Measurements from ENCODE around the gene SNTG2. TPM values are rescaled to one million over a fixed set of nuclear protein-coding genes. Genes with fewer than 3 reads are reported as not detected.

The SNTG2 gene
- total RNA-seq, 1 donor from 2014 or later, result not detected

GRCh38 chr2:932320-933115 lies 18.1 kb upstream of the SNTG2 start:
- intact Hi-C loops (cut with micrococcal nuclease), result no loop called here
- no peak overlapping the region for H3K4me3 Mint-ChIP-seq (ENCODE audit: low read depth)
- no peaks in the 10 kb centered on the region for H3K4me1 Mint-ChIP-seq (ENCODE audit: low read depth)
- H3K27ac Mint-ChIP-seq, result no peak overlapping the region
- no peak for DNase-seq (ENCODE audit: low spot score)
- no peaks in the 10 kb centered on the region for H3K36me3 Mint-ChIP-seq (ENCODE audit: low read depth)
- H3K27me3 Mint-ChIP-seq (ENCODE audit: low read depth), result no peaks in the 10 kb centered on the region
- H3K9me3 Mint-ChIP-seq, result no peaks in the 10 kb centered on the region

DNA sequence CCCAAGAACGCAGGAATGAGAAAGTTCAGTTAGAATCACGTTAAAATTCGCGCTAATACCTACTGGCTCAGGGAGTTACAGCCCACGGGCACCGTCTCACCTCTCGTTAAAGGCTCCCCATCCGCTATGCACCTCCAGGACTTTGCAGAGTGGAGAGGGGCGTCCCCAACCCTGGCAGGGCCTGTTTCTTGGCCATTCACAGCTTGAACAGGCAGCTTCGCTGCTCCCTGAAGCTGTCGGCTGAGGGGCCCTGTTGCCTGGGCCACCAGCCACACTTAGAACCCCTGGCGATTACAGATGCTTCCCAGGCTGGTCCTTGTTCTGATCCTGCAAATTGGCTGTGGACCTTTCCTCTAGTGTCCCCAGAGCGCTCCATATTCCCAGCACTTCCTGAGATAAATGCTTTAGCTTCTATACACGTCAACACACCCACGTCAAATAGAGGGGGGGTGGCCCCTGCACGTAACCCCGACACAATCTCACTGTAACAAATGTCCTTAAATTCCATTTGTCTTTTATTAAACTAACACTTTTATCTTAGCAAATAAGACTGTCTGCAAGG lies 16.8 kb upstream of the SNTG2 start:
- intact Hi-C loops (cut with micrococcal nuclease), result no loop called here
- no peak overlapping the region for H3K4me3 Mint-ChIP-seq (ENCODE audit: low read depth)

DNA sequence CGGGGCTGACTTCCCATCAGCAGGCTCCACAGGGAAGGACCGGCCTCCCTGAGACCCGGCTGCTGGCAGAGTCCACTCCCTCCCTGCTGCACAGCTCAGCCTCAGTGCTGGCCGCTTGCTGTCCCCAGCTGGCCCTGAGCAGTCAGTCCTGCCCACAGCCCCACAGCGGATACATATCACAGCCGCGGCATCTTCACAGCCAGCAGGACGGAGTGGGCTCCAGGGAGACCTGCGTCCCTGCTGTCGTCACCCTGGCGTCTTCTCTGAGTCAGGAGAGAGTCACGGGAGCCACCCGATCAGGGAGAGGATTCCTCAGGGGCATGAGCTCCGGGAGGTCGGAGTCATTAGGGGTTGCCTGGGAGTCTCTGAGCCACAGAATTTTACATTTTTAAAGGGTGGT lies 13.1 kb upstream of the SNTG2 start:
- no peak for DNase-seq (ENCODE audit: low spot score)
- no peaks in the 10 kb centered on the region for H3K9me3 Mint-ChIP-seq
- H3K27me3 Mint-ChIP-seq (ENCODE audit: low read depth), result no peaks in the 10 kb centered on the region
- intact Hi-C loops (cut with micrococcal nuclease), result no loop called here
- no peak overlapping the region for H3K4me3 Mint-ChIP-seq (ENCODE audit: low read depth)
- no peak overlapping the region for H3K27ac Mint-ChIP-seq
- no peaks in the 10 kb centered on the region for H3K4me1 Mint-ChIP-seq (ENCODE audit: low read depth)
- no peaks in the 10 kb centered on the region for H3K36me3 Mint-ChIP-seq (ENCODE audit: low read depth)

More for the DNA sequence above, 16.8 kb upstream of the SNTG2 start:
- no peaks in the 10 kb centered on the region for H3K4me1 Mint-ChIP-seq (ENCODE audit: low read depth)
- no peak for DNase-seq (ENCODE audit: low spot score)
- no peaks in the 10 kb centered on the region for H3K27me3 Mint-ChIP-seq (ENCODE audit: low read depth)
- no peaks in the 10 kb centered on the region for H3K9me3 Mint-ChIP-seq
- H3K36me3 Mint-ChIP-seq (ENCODE audit: low read depth), result no peaks in the 10 kb centered on the region
- no peak overlapping the region for H3K27ac Mint-ChIP-seq

GRCh38 chr2:938181-939005 lies 12.3 kb upstream of the SNTG2 start:
- no peaks in the 10 kb centered on the region for H3K27me3 Mint-ChIP-seq (ENCODE audit: low read depth)
- H3K27ac Mint-ChIP-seq, result no peak overlapping the region
- no peaks in the 10 kb centered on the region for H3K36me3 Mint-ChIP-seq (ENCODE audit: low read depth)
- no peak for DNase-seq (ENCODE audit: low spot score)
- intact Hi-C loops (cut with micrococcal nuclease), result no loop called here
- H3K4me3 Mint-ChIP-seq (ENCODE audit: low read depth), result no peak overlapping the region
- H3K4me1 Mint-ChIP-seq (ENCODE audit: low read depth), result no peaks in the 10 kb centered on the region
- H3K9me3 Mint-ChIP-seq, result no peaks in the 10 kb centered on the region

DNA sequence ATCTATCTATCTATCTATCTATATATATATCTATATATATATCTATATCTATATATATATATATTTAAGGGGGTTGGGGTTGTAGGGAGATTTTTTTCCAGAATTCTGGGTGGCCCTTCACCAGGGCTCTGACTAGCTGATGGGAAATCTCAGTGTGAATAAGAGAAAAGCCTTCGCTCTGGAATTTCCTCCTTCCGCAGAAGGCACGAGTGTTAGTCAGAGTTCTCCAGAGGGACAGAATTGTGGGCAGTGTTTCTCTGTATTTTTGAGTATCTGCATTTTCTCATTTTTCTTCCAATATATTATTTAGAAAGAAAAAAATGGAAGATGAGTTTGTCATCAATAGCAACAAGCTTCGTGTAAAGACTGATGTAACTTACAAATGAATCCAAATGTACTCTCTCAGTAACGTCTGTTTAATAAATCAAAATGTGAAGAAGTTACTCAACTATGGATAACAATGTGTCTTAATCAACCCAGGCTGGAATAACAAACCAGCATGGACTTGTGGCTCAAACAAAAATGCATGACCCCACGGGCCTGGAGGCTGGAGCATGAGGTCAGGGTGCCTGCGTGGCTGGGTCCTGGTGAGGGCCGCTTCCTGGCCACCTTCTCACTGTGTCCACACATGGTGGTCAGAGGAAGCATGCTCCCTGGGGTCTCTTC lies 10.6 kb upstream of the SNTG2 start:
- H3K4me3 Mint-ChIP-seq (ENCODE audit: low read depth), result no peak overlapping the region
- H3K36me3 Mint-ChIP-seq (ENCODE audit: low read depth), result no peaks in the 10 kb centered on the region
- no peak overlapping the region for H3K27ac Mint-ChIP-seq
- DNase-seq (ENCODE audit: low spot score), result no peak
- no peaks in the 10 kb centered on the region for H3K4me1 Mint-ChIP-seq (ENCODE audit: low read depth)
- intact Hi-C loops (cut with micrococcal nuclease), result loop anchor here (10.0 kb wide), 1 partner anchor 605 kb away; no protein-coding TSS in a partner anchor
- H3K9me3 Mint-ChIP-seq, result peaks cover 4% of the 10 kb centered on the region
- H3K27me3 Mint-ChIP-seq (ENCODE audit: low read depth), result peaks cover 2% of the 10 kb centered on the region

- no peak overlapping the region for H3K27ac Mint-ChIP-seq
- peaks cover 4% of the 10 kb centered on the region for H3K9me3 Mint-ChIP-seq
- H3K36me3 Mint-ChIP-seq (ENCODE audit: low read depth), result no peaks in the 10 kb centered on the region
- peaks cover 4% of the 10 kb centered on the region for H3K27me3 Mint-ChIP-seq (ENCODE audit: low read depth)
- no peak overlapping the region for H3K4me3 Mint-ChIP-seq (ENCODE audit: low read depth)
- peaks cover 10% of the 10 kb centered on the region for H3K4me1 Mint-ChIP-seq (ENCODE audit: low read depth)
- no peak for DNase-seq (ENCODE audit: low spot score)
- intact Hi-C loops (cut with micrococcal nuclease), result loop anchor here (10.0 kb wide), 1 partner anchor 603 kb away; no protein-coding TSS in a partner anchor
Measured at GRCh38 chr2:941871-942270, 8.8 kb upstream of the SNTG2 start.

DNA sequence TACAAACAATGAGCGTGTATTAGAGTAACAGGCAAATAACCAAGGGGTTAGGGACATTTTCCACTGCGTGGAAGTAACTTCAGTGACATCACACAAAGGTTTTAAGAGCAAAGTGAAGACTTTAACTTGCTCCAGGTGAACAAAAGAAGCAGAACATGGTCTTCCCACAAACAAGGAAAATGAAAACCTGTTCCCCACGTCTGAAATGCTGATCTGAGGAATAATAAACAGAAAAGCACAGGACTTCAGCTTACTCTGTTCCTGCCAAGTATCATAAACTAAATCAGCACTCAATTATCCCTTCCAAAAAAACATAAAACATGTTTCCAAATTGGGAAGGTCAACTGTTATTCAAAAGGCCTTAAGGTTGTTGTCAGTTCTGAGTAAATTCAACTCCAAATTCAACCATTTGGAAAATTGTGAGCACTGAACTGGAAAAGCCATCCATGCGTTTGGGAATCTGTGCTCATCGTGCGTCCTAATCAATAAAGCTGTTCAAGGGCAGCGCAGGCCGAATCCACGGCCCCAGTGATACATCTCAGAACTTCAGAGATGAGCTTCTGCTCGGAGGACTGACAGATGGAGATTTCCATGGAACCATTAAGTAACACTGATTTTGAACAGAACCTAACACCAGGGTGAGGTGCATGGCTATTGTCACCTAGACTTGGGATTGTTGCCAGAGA lies 7.7 kb upstream of the SNTG2 start:
- no peak for DNase-seq (ENCODE audit: low spot score)
- intact Hi-C loops (cut with micrococcal nuclease), result loop anchor here (10.0 kb wide), 1 partner anchor 602 kb away; no protein-coding TSS in a partner anchor
- Mint-ChIP-seq H3K4me3 (ENCODE audit: low read depth) (no peak overlapping the region), H3K27me3 (ENCODE audit: low read depth) (peaks cover 7% of the 10 kb centered on the region), H3K4me1 (ENCODE audit: low read depth) (peaks cover 10% of the 10 kb centered on the region), H3K9me3 (peaks cover 4% of the 10 kb centered on the region), H3K36me3 (ENCODE audit: low read depth) (no peaks in the 10 kb centered on the region), H3K27ac (no peak overlapping the region)

DNA sequence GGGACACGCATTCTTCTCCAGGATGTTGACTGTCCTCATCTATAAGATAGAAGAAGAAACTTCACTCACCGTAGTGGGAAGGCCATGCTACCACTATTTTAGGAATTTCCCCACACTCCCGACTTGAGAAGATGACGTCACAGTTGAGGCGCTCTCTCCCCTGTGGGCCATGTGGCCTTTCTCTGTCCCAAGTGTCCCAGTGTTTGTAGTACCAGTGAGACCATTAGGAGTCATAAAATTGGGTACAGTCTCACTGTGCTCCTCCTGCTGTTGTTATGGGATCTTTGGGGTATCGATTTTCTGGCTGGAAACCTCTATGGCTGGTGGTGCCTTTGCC lies 7.2 kb upstream of the SNTG2 start:
- Mint-ChIP-seq H3K27me3 (ENCODE audit: low read depth) (peaks cover 7% of the 10 kb centered on the region), H3K27ac (no peak overlapping the region), H3K9me3 (peaks cover 4% of the 10 kb centered on the region), H3K4me3 (ENCODE audit: low read depth) (no peak overlapping the region), H3K36me3 (ENCODE audit: low read depth) (no peaks in the 10 kb centered on the region), H3K4me1 (ENCODE audit: low read depth) (peaks cover 10% of the 10 kb centered on the region)
- no peak for DNase-seq (ENCODE audit: low spot score)
- intact Hi-C loops (cut with micrococcal nuclease), result loop anchor here (10.0 kb wide), 1 partner anchor 601 kb away; no protein-coding TSS in a partner anchor

DNA sequence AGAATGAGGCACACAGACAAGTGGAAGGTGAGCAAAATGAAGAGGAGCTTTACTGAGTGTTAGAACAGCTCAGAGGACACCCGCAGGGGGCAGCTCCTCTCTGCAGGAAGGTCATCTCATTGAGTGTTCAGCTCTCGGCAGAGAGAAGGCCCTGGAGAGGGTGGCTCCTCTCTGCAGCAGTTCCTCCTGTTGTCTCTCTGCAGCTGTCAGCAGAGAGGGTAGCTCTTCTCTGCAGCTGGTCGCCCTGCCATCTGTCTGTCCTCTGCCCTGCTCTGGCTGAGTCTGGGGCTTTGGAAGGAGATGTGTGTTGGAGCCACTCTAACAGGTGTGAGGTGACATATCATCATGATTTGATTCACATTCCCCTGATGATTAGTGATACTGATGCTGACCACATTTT lies 6.8 kb upstream of the SNTG2 start:
- Mint-ChIP-seq H3K4me3 (ENCODE audit: low read depth) (no peak overlapping the region), H3K9me3 (peaks cover 4% of the 10 kb centered on the region)
- intact Hi-C loops (cut with micrococcal nuclease), result loop anchor here (10.0 kb wide), 1 partner anchor 601 kb away; no protein-coding TSS in a partner anchor

DNA sequence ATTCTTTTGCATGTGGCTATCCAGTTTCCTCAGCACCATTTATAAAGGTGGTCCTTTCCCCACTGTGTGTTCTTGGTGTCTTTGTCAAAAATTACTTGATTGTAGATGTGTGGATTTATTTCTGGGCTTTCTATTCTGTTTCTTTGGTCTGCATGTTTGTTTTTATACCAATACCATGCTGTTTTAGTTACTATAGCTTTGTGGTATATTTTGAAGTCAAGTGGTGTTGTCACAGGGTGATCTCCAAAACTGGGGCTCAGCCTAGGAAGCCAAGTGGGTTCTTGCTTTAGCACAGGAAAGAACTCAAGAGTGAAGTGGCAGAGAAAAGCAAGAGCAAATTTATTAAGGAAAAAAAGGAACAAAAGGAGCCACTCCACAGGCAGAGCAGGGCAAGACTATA lies 6.0 kb upstream of the SNTG2 start:
- DNase-seq (ENCODE audit: low spot score), result no peak
- no peak overlapping the region for H3K4me3 Mint-ChIP-seq (ENCODE audit: low read depth)
- no peaks in the 10 kb centered on the region for H3K36me3 Mint-ChIP-seq (ENCODE audit: low read depth)
- peaks cover 14% of the 10 kb centered on the region for H3K4me1 Mint-ChIP-seq (ENCODE audit: low read depth)
- intact Hi-C loops (cut with micrococcal nuclease), result loop anchor here (10.0 kb wide), 1 partner anchor 600 kb away; no protein-coding TSS in a partner anchor
- no peak overlapping the region for H3K27ac Mint-ChIP-seq
- H3K27me3 Mint-ChIP-seq (ENCODE audit: low read depth), result peaks cover 18% of the 10 kb centered on the region
- peaks cover 4% of the 10 kb centered on the region for H3K9me3 Mint-ChIP-seq

More for the DNA sequence above, 6.8 kb upstream of the SNTG2 start:
- peaks cover 10% of the 10 kb centered on the region for H3K27me3 Mint-ChIP-seq (ENCODE audit: low read depth)
- DNase-seq (ENCODE audit: low spot score), result no peak
- peaks cover 10% of the 10 kb centered on the region for H3K4me1 Mint-ChIP-seq (ENCODE audit: low read depth)
- H3K27ac Mint-ChIP-seq, result no peak overlapping the region
- no peaks in the 10 kb centered on the region for H3K36me3 Mint-ChIP-seq (ENCODE audit: low read depth)

GRCh38 chr2:945104-945503 lies 5.5 kb upstream of the SNTG2 start:
- H3K9me3 Mint-ChIP-seq, result peaks cover 4% of the 10 kb centered on the region
- no peak overlapping the region for H3K27ac Mint-ChIP-seq
- H3K4me1 Mint-ChIP-seq (ENCODE audit: low read depth), result peaks cover 14% of the 10 kb centered on the region
- intact Hi-C loops (cut with micrococcal nuclease), result loop anchor here (10.0 kb wide), 1 partner anchor 600 kb away; no protein-coding TSS in a partner anchor
- no peak for DNase-seq (ENCODE audit: low spot score)
- no peaks in the 10 kb centered on the region for H3K36me3 Mint-ChIP-seq (ENCODE audit: low read depth)
- H3K27me3 Mint-ChIP-seq (ENCODE audit: low read depth), result peaks cover 20% of the 10 kb centered on the region
- no peak overlapping the region for H3K4me3 Mint-ChIP-seq (ENCODE audit: low read depth)

Data from activated T-helper 2 cell treated with anti-CD3 and anti-CD28 coated beads, Interferon-gamma antibody, Interleukin-2, Interleukin-4, amounts not matched to agents 10 μg/mL and 5 μg/mL and 100 μg/mL, durations not matched to agents 14 hours and 24 hours and 36 hours (primary cell).